Effector memory CD4-positive, alpha-beta T cell (primary cell): ENCODE results near the gene FBXO11.

ENCODE experiments used
- DNase-seq, 3 donors: peaks; one replicate each; pipeline ENCODE4 v3.0.0-alpha.2; 2020
- H3K27ac ChIP-seq: 2 replicates; pipeline ENCODE4 v1.7.0; 2013; ENCODE audit warnings: mild to moderate bottlenecking, low read length, moderate library complexity; ENCODE audit not compliant: insufficient read depth, poor library complexity, severe bottlenecking
- H3K27me3 ChIP-seq: replicated peaks from 2 replicates; pipeline ENCODE4 v1.7.0; 2013; ENCODE audit warnings: mild to moderate bottlenecking, low read length; ENCODE audit not compliant: insufficient read depth, control insufficient read depth, poor library complexity, severe bottlenecking
- H3K36me3 ChIP-seq: 2 replicates; pipeline ENCODE4 v1.7.0; 2013; ENCODE audit warnings: mild to moderate bottlenecking, low read length, moderate library complexity; ENCODE audit not compliant: control insufficient read depth, insufficient read depth
- H3K4me1 ChIP-seq: 2 replicates; pipeline ENCODE4 v1.7.0; 2013; ENCODE audit warnings: low read length, mild to moderate bottlenecking; ENCODE audit not compliant: control insufficient read depth, insufficient read depth, poor library complexity, severe bottlenecking
- H3K4me3 ChIP-seq: 2 replicates; pipeline ENCODE4 v1.7.0; 2013; ENCODE audit warnings: low read length, low read depth, mild to moderate bottlenecking; ENCODE audit not compliant: insufficient read depth, poor library complexity, severe bottlenecking
- H3K9me3 ChIP-seq: 2 replicates; pipeline ENCODE4 v1.7.0; 2013; ENCODE audit warnings: mild to moderate bottlenecking, low read length, moderate library complexity; ENCODE audit not compliant: control insufficient read depth

The FBXO11 gene

DNA sequence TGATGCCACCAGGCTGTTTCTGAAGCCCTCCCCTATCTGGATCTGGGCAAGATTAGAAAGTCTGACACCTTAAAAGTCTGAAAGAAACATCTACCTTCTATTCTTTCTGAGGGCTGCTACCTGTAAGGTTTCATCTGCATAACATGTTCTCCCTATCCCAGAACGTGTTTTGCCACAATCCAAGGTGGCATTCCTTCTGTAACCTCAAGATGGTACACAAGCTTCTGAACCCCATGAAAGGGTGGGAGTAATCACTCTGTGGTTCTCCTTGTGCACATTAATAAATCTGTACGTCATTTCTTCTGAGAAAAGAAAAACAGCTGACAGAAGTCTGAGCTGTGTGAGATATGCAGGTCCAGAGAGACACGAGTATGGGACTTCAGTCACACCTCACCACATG lies 165.2 kb downstream of the FBXO11 start:
- H3K27me3 ChIP-seq: no peaks in the 10 kb centered on the region
- H3K4me3 ChIP-seq: no peak overlapping the region
- H3K9me3 ChIP-seq: no peaks in the 10 kb centered on the region
- no peaks in the 10 kb centered on the region for H3K36me3 ChIP-seq
- no peak for DNase-seq
- H3K27ac ChIP-seq: no peak overlapping the region
- no peaks in the 10 kb centered on the region for H3K4me1 ChIP-seq
